LNCaP clone FGC (cell line): ENCODE results near the gene HSDL1.

Source experiments
- DNase-seq: peaks from one replicate; pipeline ENCODE4 v3.0.0-alpha.2; 2011; ENCODE audit warnings: low read depth
- H3K4me3 ChIP-seq: 2 replicates; pipeline ENCODE4 v1.5.1; 2011; ENCODE audit warnings: mild to moderate bottlenecking, low read depth, low read length, control low read depth
- CTCF ChIP-seq: IDR thresholded peaks from 2 replicates; pipeline ENCODE4 v1.5.1; 2012; ENCODE audit warnings: mild to moderate bottlenecking; ENCODE audit not compliant: control insufficient read depth, insufficient read depth; ENCODE audit errors: extremely low read depth

Gene HSDL1

DNA sequence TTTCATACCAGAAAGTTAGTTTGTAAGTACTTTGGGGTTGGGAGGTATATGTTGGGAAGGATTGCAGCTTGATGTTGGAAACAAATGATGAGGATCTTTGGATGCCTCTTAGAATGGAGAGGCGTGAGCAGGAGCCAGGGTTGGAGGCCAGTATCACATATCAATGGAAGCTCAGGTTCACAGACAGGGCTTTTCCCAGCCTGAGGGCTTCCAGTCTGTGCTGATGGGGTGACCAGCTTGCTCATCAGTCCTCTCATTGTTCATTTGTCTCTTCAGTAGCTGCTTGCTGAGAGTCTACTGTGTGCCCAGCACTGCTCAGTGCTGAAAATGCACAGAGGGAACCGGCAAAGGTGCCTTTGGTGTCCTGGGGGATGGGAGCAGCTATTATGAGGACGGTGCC, 5.9 kb upstream of the HSDL1 start:
- TF ChIP-seq CTCF: no peak
- H3K4me3 ChIP-seq: no peak overlapping the region
- no peak for DNase-seq

- TF ChIP-seq CTCF: 0 out of 2 replicates have a peak, but pooled peaks have one; percentile 21
- peak overlapping the region; percentile 84 for H3K4me3 ChIP-seq
- no peak for DNase-seq
Observed at GRCh38 chr16:84144209-84144858, 643 bp downstream of the HSDL1 start.

- peak overlapping the region; percentile 84 for H3K4me3 ChIP-seq
- no peak for TF ChIP-seq CTCF
- DNase-seq: no peak
Observed at GRCh38 chr16:84143784-84144199, 1.2 kb downstream of the HSDL1 start.

DNA sequence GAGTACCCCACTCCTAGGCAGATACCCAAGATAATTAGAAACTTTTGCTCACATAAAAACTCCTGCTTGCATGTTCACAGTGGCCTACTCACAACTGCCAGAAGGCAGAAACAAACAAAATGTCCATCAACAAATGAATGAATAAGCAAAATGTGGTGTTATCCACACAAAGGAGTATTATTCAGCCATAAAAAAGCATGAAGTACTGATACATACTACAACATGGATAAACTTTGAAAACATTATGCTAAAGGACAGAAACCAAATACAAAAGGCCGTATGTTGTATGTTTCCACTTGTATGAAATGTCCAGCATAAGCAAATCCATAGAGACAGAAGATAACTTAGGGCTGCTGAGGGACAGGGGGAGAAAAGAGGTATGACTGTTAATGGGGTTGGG, 1.9 kb downstream of the HSDL1 start:
- no peak for TF ChIP-seq CTCF

DNA sequence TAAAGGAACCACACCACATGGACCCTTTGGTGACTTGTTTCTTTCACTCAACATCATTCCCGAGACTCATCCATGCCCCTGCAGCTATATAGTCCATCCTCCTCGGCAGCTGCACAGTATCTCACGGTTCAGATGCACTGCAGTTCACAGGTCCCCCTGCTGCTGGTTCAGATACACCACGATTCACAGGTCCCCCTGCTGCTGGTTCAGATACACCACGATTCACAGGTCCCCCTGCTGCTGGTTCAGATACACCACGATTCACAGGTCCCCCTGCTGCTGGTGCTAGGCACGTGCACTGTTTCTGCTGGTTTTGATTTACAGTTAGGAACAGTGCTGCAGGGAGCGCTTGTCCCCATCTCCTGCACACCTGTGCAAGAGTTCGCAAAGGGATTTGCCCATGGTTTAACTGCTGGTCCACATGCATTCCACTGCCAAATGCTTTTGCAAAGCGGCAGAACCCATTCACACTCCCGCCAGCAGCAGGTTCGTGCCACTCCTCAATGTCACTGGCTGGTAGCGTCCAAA, 3.8 kb downstream of the HSDL1 start:
- no peak for TF ChIP-seq CTCF
- DNase-seq: no peak
- no peak overlapping the region for H3K4me3 ChIP-seq

More for the DNA sequence above, 1.9 kb downstream of the HSDL1 start:
- H3K4me3 ChIP-seq: no peak overlapping the region
- no peak for DNase-seq

GRCh38 chr16:84139628-84140258, 5.2 kb downstream of the HSDL1 start:
- DNase-seq: no peak
- no peak for TF ChIP-seq CTCF
- H3K4me3 ChIP-seq: no peak overlapping the region
